ENCODE results near the gene VAPB. TPM values are rescaled to one million over a fixed set of nuclear protein-coding genes. Genes with fewer than 3 reads are reported as not detected.

Gene VAPB
- total RNA-seq, 2 donors from 2014 or later, result 45.8 to 55.3 TPM

DNA sequence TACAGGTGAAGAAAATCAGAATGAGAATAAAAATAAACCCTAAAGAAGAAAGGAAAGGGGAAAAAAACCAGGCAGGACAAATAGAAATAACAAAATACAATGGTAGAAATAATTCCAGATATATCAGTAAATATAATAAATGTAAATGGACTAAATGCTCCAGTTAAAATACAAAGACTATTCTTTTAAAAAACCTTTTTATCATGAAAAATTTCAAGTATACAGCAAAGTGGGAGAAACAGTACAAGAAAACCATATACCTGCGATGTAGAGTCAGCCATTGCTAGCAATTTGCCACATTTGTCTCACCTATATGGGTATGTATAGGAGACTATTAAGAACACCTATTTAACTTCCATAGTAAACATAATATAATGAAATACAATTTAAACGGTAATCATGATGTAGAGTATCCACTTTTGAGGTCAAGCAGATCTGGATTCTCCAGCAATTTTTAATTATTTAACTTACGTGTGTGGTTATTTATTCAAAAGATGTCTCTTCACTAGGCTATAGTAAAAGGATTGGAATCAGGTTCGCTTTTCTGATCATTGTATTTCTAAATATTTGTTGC lies 914 bp upstream of the VAPB start:
- peaks cover 0 to 2% of the 10 kb centered on the region in 2 donors for H3K9me3 Mint-ChIP-seq
- peaks cover 15 to 19% of the 10 kb centered on the region in 2 donors for H3K36me3 Mint-ChIP-seq (ENCODE audit: insufficient read depth in 2 of 2)
- no peaks in the 10 kb centered on the region for H3K27me3 Mint-ChIP-seq (ENCODE audit: low read depth)
- DNase-seq (no peak), ATAC-seq (replicated peaks in 1 of 2) (no peak)
- peak overlapping the region; percentile 73 for H3K27ac Mint-ChIP-seq
- H3K4me3 Mint-ChIP-seq, result peak overlapping the region in 1 of 2 donors; percentile 76
- H3K4me1 Mint-ChIP-seq (ENCODE audit: low read depth), result peaks cover 38% of the 10 kb centered on the region

DNA sequence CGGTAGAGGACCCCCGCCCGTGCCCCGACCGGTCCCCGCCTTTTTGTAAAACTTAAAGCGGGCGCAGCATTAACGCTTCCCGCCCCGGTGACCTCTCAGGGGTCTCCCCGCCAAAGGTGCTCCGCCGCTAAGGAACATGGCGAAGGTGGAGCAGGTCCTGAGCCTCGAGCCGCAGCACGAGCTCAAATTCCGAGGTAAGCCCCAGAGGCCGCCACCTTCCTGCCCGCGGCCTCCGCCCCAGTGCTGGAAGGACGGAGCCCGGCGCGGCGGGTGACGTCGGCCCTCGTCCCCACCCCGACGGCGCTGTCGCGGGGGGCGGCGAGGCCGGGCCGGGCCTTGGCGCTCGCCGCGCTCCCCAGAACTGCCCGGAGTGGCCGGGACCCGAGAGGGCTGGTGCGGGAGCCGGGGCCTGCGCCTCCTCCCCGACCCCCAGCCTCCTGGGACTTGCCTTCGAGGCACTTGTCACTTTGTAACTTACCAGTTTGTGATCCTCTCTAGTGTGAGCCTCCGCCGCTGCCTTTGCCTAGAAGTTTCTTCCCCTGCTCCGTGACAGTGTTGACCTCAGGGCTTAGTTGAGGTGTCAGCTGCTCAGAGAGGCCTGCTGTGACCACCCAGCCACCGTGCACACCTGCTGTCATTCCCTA lies 417 bp downstream of the VAPB start:
- DNase-seq (peak; percentile 46 to 58), ATAC-seq (replicated peaks in 1 of 2) (peak; percentile 46 to 55)
- Mint-ChIP-seq H3K27me3 (ENCODE audit: low read depth) (no peaks in the 10 kb centered on the region), H3K36me3 (ENCODE audit: insufficient read depth in 2 of 2) (peaks cover 20 to 24% of the 10 kb centered on the region in 2 donors), H3K27ac (peak overlapping the region; percentile 86), H3K4me3 (peak overlapping the region; percentile 94 to 99), H3K4me1 (ENCODE audit: low read depth) (peaks cover 52% of the 10 kb centered on the region), H3K9me3 (peaks cover 0 to 2% of the 10 kb centered on the region in 2 donors)

DNA sequence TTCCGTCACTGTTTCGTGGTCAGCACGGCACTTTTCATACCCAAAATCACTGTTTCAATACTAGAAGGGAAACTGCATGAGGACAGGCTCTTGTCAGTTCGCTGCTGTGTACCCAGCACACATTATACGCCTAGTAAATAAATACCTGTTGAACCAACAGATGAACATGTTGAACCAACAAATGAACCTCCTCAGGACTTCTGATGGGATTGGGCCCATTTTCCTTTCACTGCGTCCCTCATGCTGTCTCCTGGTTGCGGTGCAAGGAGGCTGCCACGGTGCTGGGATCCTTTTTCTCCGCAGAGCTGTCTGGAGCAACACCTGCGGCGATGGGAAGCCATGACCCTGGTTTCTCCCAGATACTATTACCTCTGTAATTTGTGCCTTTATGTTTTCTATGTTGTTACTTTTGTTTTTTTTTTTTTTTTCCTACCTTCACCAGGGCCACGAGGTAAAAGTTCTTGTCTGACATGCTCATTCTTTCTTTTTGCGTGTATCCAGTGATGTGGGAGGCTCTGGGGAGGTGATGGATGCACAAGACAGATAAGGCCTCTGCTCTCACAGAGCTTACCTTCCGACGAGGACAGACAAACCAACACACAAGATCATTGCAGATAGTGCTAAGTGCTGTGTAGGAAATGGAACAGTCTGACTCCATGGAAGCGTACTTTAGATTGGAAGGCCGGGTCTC lies 1.1 kb downstream of the VAPB start:
- Mint-ChIP-seq H3K4me1 (ENCODE audit: low read depth) (peaks cover 57% of the 10 kb centered on the region), H3K36me3 (ENCODE audit: insufficient read depth in 2 of 2) (peaks cover 20 to 24% of the 10 kb centered on the region in 2 donors), H3K27me3 (ENCODE audit: low read depth) (no peaks in the 10 kb centered on the region), H3K4me3 (peak overlapping the region; percentile 94 to 99), H3K9me3 (peaks cover 0 to 2% of the 10 kb centered on the region in 2 donors), H3K27ac (peak overlapping the region; percentile 86)
- DNase-seq (no peak), ATAC-seq (replicated peaks in 1 of 2) (no peak)

DNA sequence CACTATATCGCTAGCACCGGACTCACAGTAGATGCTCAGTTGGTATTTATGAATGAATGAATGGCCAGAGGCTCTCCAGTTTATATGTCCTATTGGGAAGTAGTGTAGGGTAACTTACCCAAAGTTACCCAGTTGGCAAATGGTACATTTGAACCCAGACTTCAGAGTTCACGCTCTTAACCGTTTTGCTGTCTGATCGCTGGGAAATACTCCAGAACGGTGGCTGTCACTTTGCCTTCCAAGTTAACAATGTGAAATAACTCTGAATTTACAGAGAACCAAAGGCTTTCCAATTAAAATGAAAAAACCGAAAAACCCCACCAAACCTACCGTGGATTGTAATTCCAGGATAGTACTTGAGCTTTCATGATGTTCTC lies 1.6 kb downstream of the VAPB start:
- Mint-ChIP-seq H3K9me3 (peaks cover 0 to 2% of the 10 kb centered on the region in 2 donors), H3K27me3 (ENCODE audit: low read depth) (no peaks in the 10 kb centered on the region), H3K36me3 (ENCODE audit: insufficient read depth in 2 of 2) (peaks cover 20 to 24% of the 10 kb centered on the region in 2 donors), H3K4me3 (peak overlapping the region; percentile 94 to 99), H3K4me1 (ENCODE audit: low read depth) (peaks cover 63% of the 10 kb centered on the region), H3K27ac (peak overlapping the region; percentile 86)
- ATAC-seq (replicated peaks in 1 of 2), result no peak
- DNase-seq, result no peak

DNA sequence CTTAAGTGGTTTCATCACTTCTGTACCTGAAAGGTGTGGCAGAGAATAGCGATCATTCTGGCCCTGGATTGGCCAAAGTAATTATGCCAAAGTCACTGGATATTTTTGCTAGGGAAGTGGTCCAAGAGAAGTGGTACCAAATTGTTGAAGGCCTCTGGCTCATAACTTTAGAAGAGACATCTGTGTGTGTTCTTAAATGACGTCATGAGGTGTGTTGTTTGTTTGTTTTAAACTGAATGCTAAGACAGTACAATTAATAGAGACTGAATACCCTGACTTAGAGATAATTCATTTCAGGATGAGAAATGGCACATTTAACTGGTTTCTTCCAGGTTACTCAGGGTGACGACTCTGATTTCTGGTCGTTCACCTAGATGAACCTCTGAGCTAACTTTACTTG lies 3.3 kb downstream of the VAPB start:
- Mint-ChIP-seq H3K4me1 (ENCODE audit: low read depth) (peaks cover 78% of the 10 kb centered on the region), H3K36me3 (ENCODE audit: insufficient read depth in 2 of 2) (peaks cover 17 to 24% of the 10 kb centered on the region in 2 donors), H3K27me3 (ENCODE audit: low read depth) (no peaks in the 10 kb centered on the region), H3K4me3 (peak overlapping the region; percentile 25 to 99), H3K27ac (peak overlapping the region; percentile 71), H3K9me3 (peaks cover 0 to 2% of the 10 kb centered on the region in 2 donors)
- ATAC-seq (replicated peaks in 1 of 2) (no peak), DNase-seq (no peak)

- DNase-seq, result no peak
- peak overlapping the region in 1 of 2 donors; percentile 9 for H3K4me3 Mint-ChIP-seq
- peaks cover 17 to 25% of the 10 kb centered on the region in 2 donors for H3K36me3 Mint-ChIP-seq (ENCODE audit: insufficient read depth in 2 of 2)
- H3K9me3 Mint-ChIP-seq, result peaks cover 0 to 2% of the 10 kb centered on the region in 2 donors
- no peak for ATAC-seq (replicated peaks in 1 of 2)
- no peak overlapping the region for H3K27ac Mint-ChIP-seq
- peaks cover 82% of the 10 kb centered on the region for H3K4me1 Mint-ChIP-seq (ENCODE audit: low read depth)
- no peaks in the 10 kb centered on the region for H3K27me3 Mint-ChIP-seq (ENCODE audit: low read depth)
Observed at GRCh38 chr20:58393299-58393698, 4.3 kb downstream of the VAPB start.

DNA sequence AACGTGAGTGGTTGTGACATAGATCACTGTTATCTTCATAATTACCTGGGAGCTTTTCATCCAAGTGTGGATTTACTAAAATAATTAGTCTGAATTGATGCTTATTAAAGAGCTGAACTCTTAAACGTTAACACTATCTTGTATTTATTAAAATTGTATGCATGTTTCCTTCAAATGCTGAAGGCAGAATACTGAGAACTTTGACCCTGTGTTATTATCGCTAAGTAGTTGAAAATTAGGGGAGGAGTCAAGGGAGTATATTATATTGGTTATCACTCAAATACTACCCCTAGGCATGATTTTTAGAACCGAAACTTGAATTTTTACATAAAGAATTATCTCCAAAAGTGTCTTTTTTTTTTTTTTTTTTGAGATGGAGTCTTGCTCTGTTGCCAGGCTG lies 5.8 kb downstream of the VAPB start:
- Mint-ChIP-seq H3K4me3 (no peak overlapping the region), H3K9me3 (peaks cover 0 to 2% of the 10 kb centered on the region in 2 donors), H3K27me3 (ENCODE audit: low read depth) (no peaks in the 10 kb centered on the region), H3K36me3 (ENCODE audit: insufficient read depth in 2 of 2) (peaks cover 15 to 26% of the 10 kb centered on the region in 2 donors), H3K4me1 (ENCODE audit: low read depth) (peaks cover 89% of the 10 kb centered on the region), H3K27ac (no peak overlapping the region)
- ATAC-seq (replicated peaks in 1 of 2) (no peak), DNase-seq (no peak)

GRCh38 chr20:58395604-58396003 lies 6.6 kb downstream of the VAPB start:
- Mint-ChIP-seq H3K27me3 (ENCODE audit: low read depth) (no peaks in the 10 kb centered on the region), H3K9me3 (no peaks in the 10 kb centered on the region), H3K36me3 (ENCODE audit: insufficient read depth in 2 of 2) (peaks cover 11 to 18% of the 10 kb centered on the region in 2 donors), H3K27ac (no peak overlapping the region), H3K4me1 (ENCODE audit: low read depth) (peaks cover 82% of the 10 kb centered on the region), H3K4me3 (no peak overlapping the region)
- no peak for DNase-seq
- no peak for ATAC-seq (replicated peaks in 1 of 2)

GRCh38 chr20:58397429-58397828 lies 8.4 kb downstream of the VAPB start:
- H3K27ac Mint-ChIP-seq, result no peak overlapping the region
- no peaks in the 10 kb centered on the region for H3K27me3 Mint-ChIP-seq (ENCODE audit: low read depth)
- H3K4me1 Mint-ChIP-seq (ENCODE audit: low read depth), result peaks cover 64% of the 10 kb centered on the region

GRCh38 chr20:58398254-58398653 lies 9.2 kb downstream of the VAPB start:
- H3K4me1 Mint-ChIP-seq (ENCODE audit: low read depth), result peaks cover 56% of the 10 kb centered on the region

More at GRCh38 chr20:58397429-58397828, 8.4 kb downstream of the VAPB start:
- H3K9me3 Mint-ChIP-seq, result no peaks in the 10 kb centered on the region
- ATAC-seq (replicated peaks in 1 of 2), result no peak
- no peak overlapping the region for H3K4me3 Mint-ChIP-seq
- peaks cover 4 to 12% of the 10 kb centered on the region in 2 donors for H3K36me3 Mint-ChIP-seq (ENCODE audit: insufficient read depth in 2 of 2)
- DNase-seq, result no peak

GRCh38 chr20:58399926-58400325 lies 10.9 kb downstream of the VAPB start:
- Mint-ChIP-seq H3K4me1 (ENCODE audit: low read depth) (peaks cover 39% of the 10 kb centered on the region), H3K36me3 (ENCODE audit: insufficient read depth in 2 of 2) (peaks cover 0 to 4% of the 10 kb centered on the region in 2 donors), H3K9me3 (no peaks in the 10 kb centered on the region), H3K27me3 (ENCODE audit: low read depth) (no peaks in the 10 kb centered on the region), H3K27ac (no peak overlapping the region), H3K4me3 (no peak overlapping the region)
- no peak for DNase-seq
- no peak for ATAC-seq (replicated peaks in 1 of 2)

More at GRCh38 chr20:58398254-58398653, 9.2 kb downstream of the VAPB start:
- DNase-seq, result no peak
- H3K9me3 Mint-ChIP-seq, result no peaks in the 10 kb centered on the region
- H3K27ac Mint-ChIP-seq, result peak overlapping the region; percentile 79
- H3K27me3 Mint-ChIP-seq (ENCODE audit: low read depth), result no peaks in the 10 kb centered on the region
- H3K36me3 Mint-ChIP-seq (ENCODE audit: insufficient read depth in 2 of 2), result peaks cover 3 to 8% of the 10 kb centered on the region in 2 donors
- no peak overlapping the region for H3K4me3 Mint-ChIP-seq
- peak; percentile 36 to 64 for ATAC-seq (replicated peaks in 1 of 2)

DNA sequence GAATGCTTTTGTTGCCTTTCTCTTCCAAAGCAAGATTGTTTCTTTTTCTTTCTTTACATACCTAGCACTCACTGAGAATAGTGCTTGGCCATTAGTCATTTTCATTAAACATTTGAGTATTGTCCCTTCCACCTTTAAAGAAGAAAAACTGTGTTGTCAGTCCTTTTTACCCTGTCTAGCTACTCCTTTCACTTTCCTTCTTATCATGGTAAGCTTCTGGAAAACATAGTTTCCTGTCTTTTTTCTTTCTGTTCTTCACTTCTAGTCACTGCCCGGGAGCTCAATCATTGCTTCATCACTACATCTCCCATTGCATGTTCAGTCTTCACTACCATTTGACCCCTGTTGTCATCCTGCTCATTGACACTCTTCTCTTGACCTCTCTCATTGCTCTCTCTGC lies 12.1 kb downstream of the VAPB start:
- no peak overlapping the region for H3K27ac Mint-ChIP-seq
- no peaks in the 10 kb centered on the region for H3K27me3 Mint-ChIP-seq (ENCODE audit: low read depth)
- no peak for DNase-seq
- H3K4me1 Mint-ChIP-seq (ENCODE audit: low read depth), result peaks cover 28% of the 10 kb centered on the region
- no peak overlapping the region for H3K4me3 Mint-ChIP-seq
- peaks cover 0 to 4% of the 10 kb centered on the region in 2 donors for H3K36me3 Mint-ChIP-seq (ENCODE audit: insufficient read depth in 2 of 2)
- peak; percentile 16 to 24 for ATAC-seq (replicated peaks in 1 of 2)
- no peaks in the 10 kb centered on the region for H3K9me3 Mint-ChIP-seq

GRCh38 chr20:58402305-58402704 lies 13.3 kb downstream of the VAPB start:
- Mint-ChIP-seq H3K4me1 (ENCODE audit: low read depth) (peaks cover 17% of the 10 kb centered on the region), H3K4me3 (no peak overlapping the region), H3K27ac (no peak overlapping the region), H3K27me3 (ENCODE audit: low read depth) (no peaks in the 10 kb centered on the region), H3K36me3 (ENCODE audit: insufficient read depth in 2 of 2) (peaks cover 0 to 4% of the 10 kb centered on the region in 2 donors), H3K9me3 (no peaks in the 10 kb centered on the region)
- DNase-seq (peak in 1 of 2 donors; percentile 13), ATAC-seq (replicated peaks in 1 of 2) (peak; percentile 53 to 65)
